SK-N-MC (cell line): ENCODE measurements around the gene TAF3.

Source experiments
- DNase-seq: peaks from one replicate; pipeline ENCODE4 v3.0.0-alpha.2; 2011; ENCODE audit warnings: low read depth, low spot score
- H3K27ac ChIP-seq: fragments of 200-600 bp; sonication (generic); 2 replicates; pipeline ENCODE4 v1.5.1; 2016; ENCODE audit warnings: mixed run types
- H3K36me3 ChIP-seq: fragments of 200-600 bp; sonication (generic); 2 replicates; pipeline ENCODE4 v1.6.1; 2017; ENCODE audit warnings: antibody characterized with exemption, low read length, mixed read lengths; ENCODE audit not compliant: insufficient read depth
- H3K4me3 ChIP-seq: fragments of 200-600 bp; sonication (generic); 2 replicates; pipeline ENCODE4 v1.5.1; 2016
- H3K9ac ChIP-seq: fragments of 200-600 bp; sonication (generic); 2 replicates; pipeline ENCODE4 v1.8.0; 2017; ENCODE audit warnings: mixed run types, mixed read lengths; ENCODE audit not compliant: insufficient read length
- H3K9me3 ChIP-seq: fragments of 200-600 bp; sonication (generic); 2 replicates; pipeline ENCODE4 v1.6.1; 2017; ENCODE audit warnings: low read depth, mild to moderate bottlenecking, antibody characterized with exemption, low read length, moderate library complexity, mixed read lengths
- EZH2 ChIP-seq: fragments of 200-600 bp; sonication (generic); IDR thresholded peaks from one replicate; pipeline ENCODE4 v1.6.1; 2017; ENCODE audit warnings: antibody characterized with exemption
- FOXP2 ChIP-seq: optimal IDR thresholded peaks from 2 replicates; pipeline ENCODE3; 2011; ENCODE audit warnings: mild to moderate bottlenecking, moderate library complexity; ENCODE audit not compliant: insufficient read depth; ENCODE audit errors: extremely low read length, control extremely low read depth
- POLR2AphosphoS5 ChIP-seq: IDR thresholded peaks from 2 replicates; pipeline ENCODE4 v1.6.1; 2012; ENCODE audit warnings: mild to moderate bottlenecking, low read depth, low read length, borderline replicate concordance

The TAF3 gene

GRCh38 chr10:7988989-7989388 is 170.7 kb downstream of the TAF3 start:
- TF ChIP-seq EZH2 (no peak), FOXP2 (no peak), POLR2AphosphoS5 (no peak)
- no peak overlapping the region for H3K4me3 ChIP-seq
- H3K36me3 ChIP-seq: no peaks in the 10 kb centered on the region
- DNase-seq: no peak
- H3K27ac ChIP-seq: no peak overlapping the region
- H3K9me3 ChIP-seq: no peaks in the 10 kb centered on the region
- H3K9ac ChIP-seq: no peak overlapping the region

- no peaks in the 10 kb centered on the region for H3K9me3 ChIP-seq
- no peak for DNase-seq
- H3K9ac ChIP-seq: no peak overlapping the region
- TF ChIP-seq FOXP2: no peak
- no peak for TF ChIP-seq POLR2AphosphoS5
- no peak for TF ChIP-seq EZH2
- no peaks in the 10 kb centered on the region for H3K36me3 ChIP-seq
- H3K27ac ChIP-seq: no peak overlapping the region
- no peak overlapping the region for H3K4me3 ChIP-seq
Observed at GRCh38 chr10:7998831-7999230, 180.5 kb downstream of the TAF3 start.

- DNase-seq: no peak
- Histone ChIP-seq H3K36me3 (no peaks in the 10 kb centered on the region), H3K4me3 (no peak overlapping the region), H3K9me3 (no peaks in the 10 kb centered on the region), H3K9ac (no peak overlapping the region), H3K27ac (no peak overlapping the region)
- no peak for TF ChIP-seq EZH2
- TF ChIP-seq FOXP2: no peak
- TF ChIP-seq POLR2AphosphoS5: no peak
Observed at GRCh38 chr10:8004469-8005000, 186.2 kb downstream of the TAF3 start.

GRCh38 chr10:8006274-8006999 is 188.1 kb downstream of the TAF3 start:
- Histone ChIP-seq H3K9ac (no peak overlapping the region), H3K36me3 (no peaks in the 10 kb centered on the region), H3K4me3 (no peak overlapping the region), H3K9me3 (no peaks in the 10 kb centered on the region), H3K27ac (no peak overlapping the region)
- no peak for TF ChIP-seq POLR2AphosphoS5
- TF ChIP-seq FOXP2: no peak
- TF ChIP-seq EZH2: no peak
- no peak for DNase-seq

DNA sequence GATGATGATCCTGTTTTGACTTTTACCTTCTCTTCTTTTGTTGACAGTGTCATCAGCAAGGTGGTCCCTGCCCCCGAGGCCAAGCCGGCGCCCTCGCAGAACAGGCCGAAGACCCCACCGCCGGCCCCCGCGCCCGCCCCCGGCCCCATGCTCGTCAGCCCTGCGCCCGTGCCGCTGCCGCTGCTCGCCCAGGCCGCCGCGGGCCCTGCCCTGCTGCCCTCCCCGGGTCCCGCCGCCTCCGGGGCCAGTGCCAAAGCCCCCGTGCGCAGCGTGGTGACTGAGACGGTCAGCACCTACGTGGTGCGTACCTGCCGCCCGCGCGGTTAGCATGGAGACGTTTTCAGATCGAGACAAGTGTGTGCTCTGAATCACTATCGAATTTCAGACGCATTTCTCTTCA is 190.7 kb downstream of the TAF3 start:
- Histone ChIP-seq H3K36me3 (no peaks in the 10 kb centered on the region), H3K4me3 (no peak overlapping the region), H3K27ac (no peak overlapping the region), H3K9me3 (no peaks in the 10 kb centered on the region), H3K9ac (no peak overlapping the region)
- DNase-seq: no peak
- TF ChIP-seq POLR2AphosphoS5 (no peak), FOXP2 (no peak), EZH2 (no peak)

GRCh38 chr10:8013006-8013405 is 194.7 kb downstream of the TAF3 start:
- no peak for DNase-seq
- H3K9me3 ChIP-seq: no peaks in the 10 kb centered on the region
- TF ChIP-seq EZH2 (no peak), FOXP2 (no peak), POLR2AphosphoS5 (no peak)
- no peak overlapping the region for H3K4me3 ChIP-seq
- H3K27ac ChIP-seq: no peak overlapping the region
- H3K36me3 ChIP-seq: no peaks in the 10 kb centered on the region
- H3K9ac ChIP-seq: no peak overlapping the region

- no peak overlapping the region for H3K27ac ChIP-seq
- TF ChIP-seq POLR2AphosphoS5 (no peak), EZH2 (no peak), FOXP2 (no peak)
- DNase-seq: no peak
- no peaks in the 10 kb centered on the region for H3K36me3 ChIP-seq
- H3K4me3 ChIP-seq: no peak overlapping the region
- H3K9me3 ChIP-seq: no peaks in the 10 kb centered on the region
- no peak overlapping the region for H3K9ac ChIP-seq
Observed at GRCh38 chr10:8013619-8014018, 195.3 kb downstream of the TAF3 start.

DNA sequence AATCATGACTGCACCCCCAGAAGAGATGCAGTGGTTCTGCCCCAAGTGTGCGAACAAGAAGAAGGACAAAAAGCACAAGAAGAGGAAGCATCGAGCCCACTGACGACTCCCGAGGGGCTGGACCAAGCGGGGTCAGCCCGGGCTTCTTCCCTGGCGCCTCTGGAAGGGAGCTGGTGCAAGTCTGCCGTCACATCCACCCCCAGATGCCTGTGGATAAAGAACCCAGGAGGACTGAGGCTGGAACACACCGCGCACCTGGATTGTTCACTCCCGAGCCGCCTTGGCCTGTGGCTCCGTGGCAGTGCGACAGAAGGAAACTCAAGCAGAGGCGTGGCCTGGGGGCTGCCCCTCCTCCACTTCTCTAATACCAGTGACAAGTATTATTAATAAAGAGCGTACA is 196.3 kb downstream of the TAF3 start:
- no peak for DNase-seq
- H3K9ac ChIP-seq: no peak overlapping the region
- no peaks in the 10 kb centered on the region for H3K36me3 ChIP-seq
- no peaks in the 10 kb centered on the region for H3K9me3 ChIP-seq
- H3K27ac ChIP-seq: no peak overlapping the region
- TF ChIP-seq POLR2AphosphoS5 (no peak), EZH2 (no peak), FOXP2 (no peak)
- no peak overlapping the region for H3K4me3 ChIP-seq
